DND-41 (cell line): ENCODE measurements around the gene OSM.

Source experiments
- EZH2 ChIP-seq: IDR thresholded peaks from 3 replicates; pipeline ENCODE4 v1.6.1; 2012; ENCODE audit warnings: borderline replicate concordance, low read depth, mild to moderate bottlenecking, moderate library complexity, low read length, inconsistent platforms; ENCODE audit not compliant: severe bottlenecking
- TF ChIP-seq, protein P1 (sequence below): IDR thresholded peaks from 2 replicates; pipeline ENCODE4 v1.5.1; 2012; ENCODE audit warnings: borderline replicate concordance, low read length, moderate library complexity, mild to moderate bottlenecking; ENCODE audit not compliant: poor library complexity, severe bottlenecking; ENCODE audit errors: extremely low read depth

DNA sequence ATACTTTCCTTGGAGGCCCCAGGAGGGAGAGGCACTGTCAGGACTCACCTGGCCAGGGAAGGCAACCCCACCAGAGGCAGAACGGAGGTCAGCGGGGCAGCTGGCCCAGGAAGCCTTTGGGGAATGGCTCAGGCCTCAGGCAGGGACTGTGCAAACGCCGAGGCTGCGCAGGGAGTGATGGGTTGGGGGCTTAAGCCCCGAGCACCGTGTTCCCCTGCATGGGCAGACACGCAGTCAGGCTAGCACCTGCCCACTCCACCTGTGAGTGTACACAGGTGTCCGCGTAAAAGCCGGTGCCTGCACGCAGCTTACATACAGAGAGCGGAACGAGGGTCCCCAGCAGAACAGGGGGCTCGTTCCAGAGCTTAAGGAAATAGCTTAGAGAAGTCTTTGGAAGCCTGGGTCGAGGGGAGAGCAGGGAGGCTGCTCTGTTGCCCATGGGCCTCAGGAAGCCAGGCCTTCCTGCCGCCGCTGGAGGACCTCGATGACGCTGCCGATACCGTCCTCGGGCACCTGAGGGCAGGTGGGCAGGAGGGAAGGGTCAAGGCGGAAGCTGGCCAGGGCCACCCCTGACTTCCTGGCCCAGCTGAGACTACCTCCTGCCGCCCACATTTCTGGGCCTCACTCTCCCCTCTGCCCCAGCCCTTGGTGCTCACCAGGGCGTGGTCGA, 18.7 kb upstream of the OSM start:
- TF ChIP-seq, protein P1, sequence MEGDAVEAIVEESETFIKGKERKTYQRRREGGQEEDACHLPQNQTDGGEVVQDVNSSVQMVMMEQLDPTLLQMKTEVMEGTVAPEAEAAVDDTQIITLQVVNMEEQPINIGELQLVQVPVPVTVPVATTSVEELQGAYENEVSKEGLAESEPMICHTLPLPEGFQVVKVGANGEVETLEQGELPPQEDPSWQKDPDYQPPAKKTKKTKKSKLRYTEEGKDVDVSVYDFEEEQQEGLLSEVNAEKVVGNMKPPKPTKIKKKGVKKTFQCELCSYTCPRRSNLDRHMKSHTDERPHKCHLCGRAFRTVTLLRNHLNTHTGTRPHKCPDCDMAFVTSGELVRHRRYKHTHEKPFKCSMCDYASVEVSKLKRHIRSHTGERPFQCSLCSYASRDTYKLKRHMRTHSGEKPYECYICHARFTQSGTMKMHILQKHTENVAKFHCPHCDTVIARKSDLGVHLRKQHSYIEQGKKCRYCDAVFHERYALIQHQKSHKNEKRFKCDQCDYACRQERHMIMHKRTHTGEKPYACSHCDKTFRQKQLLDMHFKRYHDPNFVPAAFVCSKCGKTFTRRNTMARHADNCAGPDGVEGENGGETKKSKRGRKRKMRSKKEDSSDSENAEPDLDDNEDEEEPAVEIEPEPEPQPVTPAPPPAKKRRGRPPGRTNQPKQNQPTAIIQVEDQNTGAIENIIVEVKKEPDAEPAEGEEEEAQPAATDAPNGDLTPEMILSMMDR = no peak
- no peak for TF ChIP-seq EZH2
